IMR-90 (cell line): ENCODE results near the gene NR2C2.

Experiments
- CTCF ChIP-seq: conservative IDR thresholded peaks from 2 replicates; pipeline ENCODE4 v1.5.1; 2012; ENCODE audit warnings: mild to moderate bottlenecking, low read depth, low read length, improper control_type of control experiment
- FOS ChIP-seq: fragments of 150-350 bp; IDR thresholded peaks from 2 replicates; pipeline ENCODE4 v1.6.1; 2016; ENCODE audit warnings: low read depth, low read length

DNA sequence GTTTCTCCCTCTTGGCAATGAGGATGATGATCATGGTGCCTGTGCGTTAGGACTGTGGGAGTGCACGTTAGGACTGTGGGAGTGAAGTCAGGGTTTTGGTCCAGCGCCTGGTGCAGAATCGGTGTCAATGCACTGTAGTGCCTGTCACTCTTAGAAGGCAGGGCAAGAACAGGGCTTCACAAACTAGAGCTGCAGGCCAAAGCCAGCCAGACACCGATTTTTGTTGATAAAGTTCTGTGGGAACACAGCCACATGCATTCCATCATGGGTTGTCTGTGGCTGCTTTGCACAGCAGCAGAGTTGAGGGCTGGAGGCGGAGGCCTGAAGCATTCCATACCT, 32.6 kb upstream of the NR2C2 start:
- no peak for TF ChIP-seq CTCF
- no peak for TF ChIP-seq FOS
